Activated T-helper 1 cell treated with Interleukin-2 at 50 U/mL for 16 hours (primary cell): ENCODE results near the gene TBC1D2.
A peak's percentile ranks its signal among the peaks of the same experiment; 100 is the strongest.
"Not testable (repeated sequence)": the region's sequence is repeated elsewhere in the genome, so short reads cannot be mapped to it uniquely, and the experiment has no call there.

Experiments used
- DNase-seq: peaks from one replicate; pipeline ENCODE4 v3.0.0-alpha.2; 2020; ENCODE audit warnings: low read depth

Gene TBC1D2

GRCh38 chr9:98270284-98270683 is 14.8 kb upstream of the TBC1D2 start:
- not testable (repeated sequence) for DNase-seq

GRCh38 chr9:98269652-98270051 is 14.2 kb upstream of the TBC1D2 start:
- not testable (repeated sequence) for DNase-seq

DNA sequence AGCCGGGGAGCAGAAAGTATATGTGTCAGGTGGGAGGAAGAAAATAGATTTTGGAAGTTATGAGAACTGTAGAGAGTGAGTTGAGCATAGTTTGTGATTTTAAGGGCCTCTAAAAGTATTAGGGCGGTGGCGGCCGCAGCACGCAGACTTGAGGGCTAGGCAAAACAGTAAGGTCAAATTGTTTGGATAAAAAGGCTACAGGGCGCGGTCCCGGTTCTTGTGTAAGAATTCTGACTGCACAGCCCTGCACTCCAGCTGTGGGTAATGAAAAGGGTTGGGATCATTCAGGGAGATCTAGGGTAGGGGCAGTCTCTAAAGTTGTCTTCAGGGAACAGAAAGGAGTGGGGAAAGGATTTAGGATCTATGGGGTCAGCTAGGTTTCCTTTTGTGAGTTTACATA is 12.1 kb upstream of the TBC1D2 start:
- DNase-seq = not testable (repeated sequence)

- no peak for DNase-seq
These were observed 9.1 kb upstream of the TBC1D2 start for GRCh38 chr9:98264516-98264915.

- peak; percentile 63 for DNase-seq
These were observed 8.3 kb upstream of the TBC1D2 start for GRCh38 chr9:98263482-98264357.

GRCh38 chr9:98263080-98263479 is 7.6 kb upstream of the TBC1D2 start:
- no peak for DNase-seq

GRCh38 chr9:98262056-98262455 is 6.6 kb upstream of the TBC1D2 start:
- DNase-seq = no peak

GRCh38 chr9:98260635-98261034 is 5.2 kb upstream of the TBC1D2 start:
- no peak for DNase-seq

- no peak for DNase-seq
These were observed 4.3 kb upstream of the TBC1D2 start for GRCh38 chr9:98259791-98260190.

GRCh38 chr9:98256756-98257155 is 1.3 kb upstream of the TBC1D2 start:
- no peak for DNase-seq

GRCh38 chr9:98255061-98255577 is 330 bp downstream of the TBC1D2 start:
- no peak for DNase-seq

DNA sequence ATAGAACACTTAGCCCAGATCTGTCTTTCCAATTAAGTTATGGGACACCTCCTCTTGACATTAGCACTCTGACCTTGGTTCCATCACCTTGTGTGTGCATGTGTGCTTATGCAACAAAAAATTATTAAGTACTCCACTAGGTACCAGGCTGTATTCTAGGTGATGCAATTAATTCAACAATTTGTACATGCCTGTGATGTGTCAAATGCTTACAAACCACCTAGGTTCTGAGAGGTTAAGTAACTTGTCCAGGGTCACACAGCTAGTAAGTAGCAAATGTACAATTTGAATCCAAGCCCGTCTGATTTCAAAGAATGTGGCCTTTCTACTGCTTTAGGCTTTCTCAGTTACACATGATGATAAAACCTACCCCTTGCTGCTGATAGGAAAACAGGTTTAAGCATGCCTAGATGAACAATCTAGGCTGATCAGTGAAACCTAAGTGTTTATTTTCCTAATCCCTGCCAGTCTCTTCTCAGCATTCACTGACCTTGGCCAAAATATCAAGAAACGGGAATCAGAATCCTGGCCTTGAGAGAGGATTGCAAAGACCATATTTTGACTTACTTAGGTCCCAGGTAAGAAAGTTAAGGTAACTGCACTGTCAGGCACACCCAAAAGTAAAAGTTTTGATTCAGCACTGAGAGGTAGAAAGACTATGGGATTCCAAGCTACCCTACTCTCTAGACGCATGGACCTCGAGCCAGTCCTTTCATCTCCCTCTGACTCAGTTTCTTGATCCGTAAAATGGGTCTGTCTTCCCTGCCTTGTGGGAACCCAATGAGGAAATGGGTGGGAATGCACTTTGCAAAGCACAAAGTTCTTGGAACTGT is 1.0 kb downstream of the TBC1D2 start:
- no peak for DNase-seq

GRCh38 chr9:98253565-98253964 is 1.9 kb downstream of the TBC1D2 start:
- DNase-seq = no peak

DNA sequence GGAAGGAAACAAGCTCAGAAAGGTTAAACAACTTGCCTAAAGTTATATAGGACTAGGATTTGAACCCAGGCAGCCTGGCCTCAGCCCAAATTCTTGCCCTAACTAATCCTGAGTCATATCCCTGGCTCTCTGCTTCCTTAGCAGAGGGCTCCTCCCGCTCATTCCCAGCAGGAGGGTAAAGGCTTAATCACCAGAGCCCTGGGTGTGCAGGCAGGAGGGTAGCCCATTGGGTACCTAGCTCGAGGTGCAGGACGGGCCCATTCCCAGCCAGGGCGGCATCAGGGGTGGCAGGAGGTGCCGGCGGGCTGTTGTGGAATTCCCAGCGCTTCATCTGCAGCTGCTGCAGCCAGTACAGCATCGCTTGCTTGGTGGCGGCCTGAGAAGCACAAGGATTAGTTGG is 3.9 kb downstream of the TBC1D2 start:
- no peak for DNase-seq

DNA sequence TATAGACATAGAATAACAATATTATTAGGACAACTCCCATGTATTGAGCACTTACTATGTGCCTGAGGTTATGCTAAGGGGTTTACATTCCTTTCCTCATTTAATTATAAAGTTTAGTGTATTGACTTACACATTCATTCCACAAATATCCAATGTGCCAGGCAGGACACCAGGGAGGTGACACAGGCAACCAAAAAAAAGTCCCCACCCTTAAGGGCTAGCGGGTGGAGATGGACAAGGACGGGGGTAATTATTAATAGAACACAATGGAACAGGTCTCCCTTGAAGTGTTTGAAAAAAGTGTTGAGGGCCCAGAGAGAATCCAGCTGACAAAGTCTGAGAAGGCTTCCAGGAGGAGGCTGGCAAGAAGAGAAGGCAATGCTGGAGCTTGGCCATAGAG is 5.7 kb downstream of the TBC1D2 start:
- no peak for DNase-seq

GRCh38 chr9:98248737-98249474 is 6.5 kb downstream of the TBC1D2 start:
- DNase-seq = no peak

- DNase-seq = no peak
These were observed 7.4 kb downstream of the TBC1D2 start for GRCh38 chr9:98247831-98248657.

- no peak for DNase-seq
These were observed 13.0 kb downstream of the TBC1D2 start for GRCh38 chr9:98242426-98242825.

GRCh38 chr9:98241357-98242300 is 13.8 kb downstream of the TBC1D2 start:
- no peak for DNase-seq

GRCh38 chr9:98240475-98240874 is 15.0 kb downstream of the TBC1D2 start:
- DNase-seq = no peak
